Nephron progenitor cell (in vitro differentiated cells): Measurements from ENCODE around the gene ORM1.

Experiments used
- DNase-seq: peaks from one replicate; pipeline ENCODE4 v3.0.0; 2021
- H3K27ac Mint-ChIP-seq: 2 replicates; pipeline ENCODE4 v1.8.0; 2021; ENCODE audit warnings: mild to moderate bottlenecking, moderate library complexity, mixed read lengths
- H3K27me3 Mint-ChIP-seq: 2 replicates; pipeline ENCODE4 v1.8.0; 2021; ENCODE audit warnings: mild to moderate bottlenecking, low read depth, mixed read lengths; ENCODE audit not compliant: poor library complexity
- H3K36me3 Mint-ChIP-seq: 2 replicates; pipeline ENCODE4 v1.8.0; 2021; ENCODE audit warnings: low read depth, mixed read lengths
- H3K4me1 Mint-ChIP-seq: 2 replicates; pipeline ENCODE4 v1.8.0; 2021; ENCODE audit warnings: mixed read lengths
- H3K4me3 Mint-ChIP-seq: 2 replicates; pipeline ENCODE4 v1.8.0; 2021; ENCODE audit warnings: mild to moderate bottlenecking, moderate library complexity, mixed read lengths
- H3K9me3 Mint-ChIP-seq: 2 replicates; pipeline ENCODE4 v1.8.0; 2021; ENCODE audit warnings: mild to moderate bottlenecking, moderate library complexity, mixed read lengths
- CTCF ChIP-seq: fragments of 200-600 bp; sonication (generic); IDR thresholded peaks from 2 replicates; pipeline ENCODE4 v1.5.0; 2021; ENCODE audit warnings: antibody characterized with exemption

The ORM1 gene

GRCh38 chr9:114341152-114341830 is 18.4 kb downstream of the ORM1 start:
- TF ChIP-seq CTCF, result no peak
- peak overlapping the region; percentile 84 for H3K27ac Mint-ChIP-seq
- H3K36me3 Mint-ChIP-seq, result peaks cover 50% of the 10 kb centered on the region
- H3K4me3 Mint-ChIP-seq, result no peak overlapping the region
- DNase-seq, result no peak
- H3K9me3 Mint-ChIP-seq, result no peaks in the 10 kb centered on the region
- H3K4me1 Mint-ChIP-seq, result peaks cover 6% of the 10 kb centered on the region
- H3K27me3 Mint-ChIP-seq, result no peaks in the 10 kb centered on the region

GRCh38 chr9:114341991-114342390 is 19.1 kb downstream of the ORM1 start:
- Mint-ChIP-seq H3K9me3 (no peaks in the 10 kb centered on the region), H3K4me3 (no peak overlapping the region), H3K36me3 (peaks cover 55% of the 10 kb centered on the region), H3K27me3 (no peaks in the 10 kb centered on the region), H3K4me1 (peaks cover 6% of the 10 kb centered on the region), H3K27ac (no peak overlapping the region)
- TF ChIP-seq CTCF, result no peak
- no peak for DNase-seq

GRCh38 chr9:114342755-114343440 is 20.0 kb downstream of the ORM1 start:
- no peak for TF ChIP-seq CTCF
- Mint-ChIP-seq H3K9me3 (no peaks in the 10 kb centered on the region), H3K27me3 (no peaks in the 10 kb centered on the region), H3K4me3 (no peak overlapping the region), H3K36me3 (peaks cover 49% of the 10 kb centered on the region), H3K4me1 (peaks cover 7% of the 10 kb centered on the region), H3K27ac (no peak overlapping the region)
- DNase-seq, result no peak

- no peaks in the 10 kb centered on the region for H3K9me3 Mint-ChIP-seq
- no peak overlapping the region for H3K4me3 Mint-ChIP-seq
- peaks cover 14% of the 10 kb centered on the region for H3K4me1 Mint-ChIP-seq
- peaks cover 51% of the 10 kb centered on the region for H3K36me3 Mint-ChIP-seq
- TF ChIP-seq CTCF, result no peak
- H3K27ac Mint-ChIP-seq, result no peak overlapping the region
- DNase-seq, result no peak
- no peaks in the 10 kb centered on the region for H3K27me3 Mint-ChIP-seq
Measured at GRCh38 chr9:114343471-114344187, 20.7 kb downstream of the ORM1 start.

- Mint-ChIP-seq H3K36me3 (peaks cover 52% of the 10 kb centered on the region), H3K9me3 (no peaks in the 10 kb centered on the region), H3K4me1 (peaks cover 19% of the 10 kb centered on the region), H3K27me3 (no peaks in the 10 kb centered on the region), H3K4me3 (no peak overlapping the region), H3K27ac (peak overlapping the region; percentile 89)
- no peak for DNase-seq
- TF ChIP-seq CTCF, result no peak
Measured at GRCh38 chr9:114344188-114344566, 21.3 kb downstream of the ORM1 start.
